ENCODE measurements around the gene SPNS3. TPM values are rescaled to one million over a fixed set of nuclear protein-coding genes. Genes with fewer than 3 reads are reported as not detected.

The SPNS3 gene
- total and polyA plus RNA-seq, 4 donors: 0.16 to 2.3 (median 0.24) TPM

DNA sequence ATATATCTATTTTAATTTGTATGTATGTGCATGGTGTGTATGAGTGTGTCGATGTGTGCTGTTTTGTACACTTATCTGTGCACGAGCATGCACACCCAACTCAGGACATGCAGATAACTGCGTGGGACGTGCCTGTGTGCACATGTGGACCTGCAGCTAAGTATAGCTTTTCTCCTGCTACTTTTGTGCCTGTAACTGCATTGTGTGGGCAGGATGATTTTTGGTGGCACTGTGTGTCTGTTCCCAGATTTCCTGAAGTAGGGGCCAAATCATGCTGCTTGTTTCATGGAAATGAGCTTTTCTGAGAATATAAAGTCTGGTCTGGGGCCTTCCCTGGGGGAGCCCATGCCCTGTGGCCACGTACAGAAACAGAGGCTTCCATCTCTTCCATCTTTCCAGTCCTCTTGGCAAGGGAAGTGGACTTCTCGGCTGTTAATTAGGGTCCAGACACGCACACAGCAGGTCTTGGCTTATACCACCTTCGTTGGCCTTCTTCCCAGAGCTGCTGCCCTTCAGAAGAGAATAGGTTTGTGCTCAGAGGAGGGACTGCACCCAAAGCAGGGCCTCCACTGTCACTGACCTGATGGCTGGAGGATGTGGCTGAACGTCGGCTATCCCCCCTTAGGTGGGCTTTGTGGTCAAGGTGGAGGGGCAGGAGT is 30.2 kb downstream of the SPNS3 start:
- Histone ChIP-seq H3K9me3 (ENCODE audit: control insufficient read depth in 4 of 4, low read length in 3 of 4) (peaks cover 0 to 2% (median under 1%) of the 10 kb centered on the region in 4 donors), H3K4me1 (ENCODE audit: control insufficient read depth in 4 of 4, insufficient read depth in 4 of 4, low read length in 3 of 4) (no peaks in the 10 kb centered on the region), H3K4me3 (ENCODE audit: low read depth in 1 of 3, low read length in 3 of 3) (no peak overlapping the region), H3K9ac (ENCODE audit: low read depth in 1 of 2, low read length in 2 of 2) (no peak overlapping the region), H3K27ac (ENCODE audit: low read depth in 1 of 2, low read length in 2 of 2) (no peak overlapping the region), H3K36me3 (ENCODE audit: control insufficient read depth in 4 of 4, insufficient read depth in 3 of 4, low read depth in 1 of 4, low read length in 3 of 4) (no peaks in the 10 kb centered on the region), H3K27me3 (ENCODE audit: control insufficient read depth in 4 of 4, insufficient read depth in 4 of 4, low read length in 3 of 4) (no peaks in the 10 kb centered on the region)
- TF ChIP-seq EGR1 (IDR thresholded peaks at IDR 0.05; ENCODE audit: low read depth in 2 of 2) (no peak), FOXA1 (IDR thresholded peaks at IDR 0.05) (no peak), NR2F2 (IDR thresholded peaks at IDR 0.05) (no peak), HNF4G (IDR thresholded peaks at IDR 0.05) (no peak), TAF1 (conservative IDR thresholded peaks at IDR 0.05) (no peak)
- TF ChIP-seq, protein P1, sequence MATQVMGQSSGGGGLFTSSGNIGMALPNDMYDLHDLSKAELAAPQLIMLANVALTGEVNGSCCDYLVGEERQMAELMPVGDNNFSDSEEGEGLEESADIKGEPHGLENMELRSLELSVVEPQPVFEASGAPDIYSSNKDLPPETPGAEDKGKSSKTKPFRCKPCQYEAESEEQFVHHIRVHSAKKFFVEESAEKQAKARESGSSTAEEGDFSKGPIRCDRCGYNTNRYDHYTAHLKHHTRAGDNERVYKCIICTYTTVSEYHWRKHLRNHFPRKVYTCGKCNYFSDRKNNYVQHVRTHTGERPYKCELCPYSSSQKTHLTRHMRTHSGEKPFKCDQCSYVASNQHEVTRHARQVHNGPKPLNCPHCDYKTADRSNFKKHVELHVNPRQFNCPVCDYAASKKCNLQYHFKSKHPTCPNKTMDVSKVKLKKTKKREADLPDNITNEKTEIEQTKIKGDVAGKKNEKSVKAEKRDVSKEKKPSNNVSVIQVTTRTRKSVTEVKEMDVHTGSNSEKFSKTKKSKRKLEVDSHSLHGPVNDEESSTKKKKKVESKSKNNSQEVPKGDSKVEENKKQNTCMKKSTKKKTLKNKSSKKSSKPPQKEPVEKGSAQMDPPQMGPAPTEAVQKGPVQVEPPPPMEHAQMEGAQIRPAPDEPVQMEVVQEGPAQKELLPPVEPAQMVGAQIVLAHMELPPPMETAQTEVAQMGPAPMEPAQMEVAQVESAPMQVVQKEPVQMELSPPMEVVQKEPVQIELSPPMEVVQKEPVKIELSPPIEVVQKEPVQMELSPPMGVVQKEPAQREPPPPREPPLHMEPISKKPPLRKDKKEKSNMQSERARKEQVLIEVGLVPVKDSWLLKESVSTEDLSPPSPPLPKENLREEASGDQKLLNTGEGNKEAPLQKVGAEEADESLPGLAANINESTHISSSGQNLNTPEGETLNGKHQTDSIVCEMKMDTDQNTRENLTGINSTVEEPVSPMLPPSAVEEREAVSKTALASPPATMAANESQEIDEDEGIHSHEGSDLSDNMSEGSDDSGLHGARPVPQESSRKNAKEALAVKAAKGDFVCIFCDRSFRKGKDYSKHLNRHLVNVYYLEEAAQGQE (IDR thresholded peaks at IDR 0.05): no peak
- TF ChIP-seq, protein P2, sequence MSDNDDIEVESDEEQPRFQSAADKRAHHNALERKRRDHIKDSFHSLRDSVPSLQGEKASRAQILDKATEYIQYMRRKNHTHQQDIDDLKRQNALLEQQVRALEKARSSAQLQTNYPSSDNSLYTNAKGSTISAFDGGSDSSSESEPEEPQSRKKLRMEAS (IDR thresholded peaks at IDR 0.05): no peak
- TF ChIP-seq, protein P3, sequence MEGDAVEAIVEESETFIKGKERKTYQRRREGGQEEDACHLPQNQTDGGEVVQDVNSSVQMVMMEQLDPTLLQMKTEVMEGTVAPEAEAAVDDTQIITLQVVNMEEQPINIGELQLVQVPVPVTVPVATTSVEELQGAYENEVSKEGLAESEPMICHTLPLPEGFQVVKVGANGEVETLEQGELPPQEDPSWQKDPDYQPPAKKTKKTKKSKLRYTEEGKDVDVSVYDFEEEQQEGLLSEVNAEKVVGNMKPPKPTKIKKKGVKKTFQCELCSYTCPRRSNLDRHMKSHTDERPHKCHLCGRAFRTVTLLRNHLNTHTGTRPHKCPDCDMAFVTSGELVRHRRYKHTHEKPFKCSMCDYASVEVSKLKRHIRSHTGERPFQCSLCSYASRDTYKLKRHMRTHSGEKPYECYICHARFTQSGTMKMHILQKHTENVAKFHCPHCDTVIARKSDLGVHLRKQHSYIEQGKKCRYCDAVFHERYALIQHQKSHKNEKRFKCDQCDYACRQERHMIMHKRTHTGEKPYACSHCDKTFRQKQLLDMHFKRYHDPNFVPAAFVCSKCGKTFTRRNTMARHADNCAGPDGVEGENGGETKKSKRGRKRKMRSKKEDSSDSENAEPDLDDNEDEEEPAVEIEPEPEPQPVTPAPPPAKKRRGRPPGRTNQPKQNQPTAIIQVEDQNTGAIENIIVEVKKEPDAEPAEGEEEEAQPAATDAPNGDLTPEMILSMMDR (IDR thresholded peaks at IDR 0.05; ENCODE audit: low read depth, low read length, missing input control): no peak
- 89% methylated on average over 10 of the region's 10 CpGs for WGBS
- no peak for DNase-seq (ENCODE audit: low spot score)

DNA sequence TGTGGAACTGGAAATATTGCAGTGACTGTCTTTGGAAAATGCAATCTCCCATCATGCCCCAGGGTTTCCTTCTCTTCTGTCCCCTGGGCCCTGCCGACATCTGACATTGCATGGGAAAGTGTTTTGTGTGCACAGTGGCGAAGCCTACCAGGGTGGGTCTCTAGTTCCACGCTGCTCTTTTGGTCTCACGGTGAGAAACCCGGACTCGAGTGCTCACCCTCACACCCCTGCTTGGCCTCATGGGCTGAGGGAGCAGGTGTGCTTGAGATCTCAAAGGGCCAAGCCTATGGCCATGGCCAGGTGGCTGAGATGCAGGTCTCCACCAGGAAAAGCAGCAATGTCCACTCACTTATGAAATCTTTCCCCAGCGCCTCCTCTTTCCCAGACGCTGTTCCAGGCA is 32.0 kb downstream of the SPNS3 start:
- TF ChIP-seq HNF4A (conservative IDR thresholded peaks at IDR 0.05): no peak
- TF ChIP-seq, protein P1 (IDR thresholded peaks at IDR 0.05): no peak
- TF ChIP-seq, protein P4, sequence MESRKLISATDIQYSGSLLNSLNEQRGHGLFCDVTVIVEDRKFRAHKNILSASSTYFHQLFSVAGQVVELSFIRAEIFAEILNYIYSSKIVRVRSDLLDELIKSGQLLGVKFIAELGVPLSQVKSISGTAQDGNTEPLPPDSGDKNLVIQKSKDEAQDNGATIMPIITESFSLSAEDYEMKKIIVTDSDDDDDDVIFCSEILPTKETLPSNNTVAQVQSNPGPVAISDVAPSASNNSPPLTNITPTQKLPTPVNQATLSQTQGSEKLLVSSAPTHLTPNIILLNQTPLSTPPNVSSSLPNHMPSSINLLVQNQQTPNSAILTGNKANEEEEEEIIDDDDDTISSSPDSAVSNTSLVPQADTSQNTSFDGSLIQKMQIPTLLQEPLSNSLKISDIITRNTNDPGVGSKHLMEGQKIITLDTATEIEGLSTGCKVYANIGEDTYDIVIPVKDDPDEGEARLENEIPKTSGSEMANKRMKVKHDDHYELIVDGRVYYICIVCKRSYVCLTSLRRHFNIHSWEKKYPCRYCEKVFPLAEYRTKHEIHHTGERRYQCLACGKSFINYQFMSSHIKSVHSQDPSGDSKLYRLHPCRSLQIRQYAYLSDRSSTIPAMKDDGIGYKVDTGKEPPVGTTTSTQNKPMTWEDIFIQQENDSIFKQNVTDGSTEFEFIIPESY (IDR thresholded peaks at IDR 0.05): no peak
- TF ChIP-seq, protein P5, sequence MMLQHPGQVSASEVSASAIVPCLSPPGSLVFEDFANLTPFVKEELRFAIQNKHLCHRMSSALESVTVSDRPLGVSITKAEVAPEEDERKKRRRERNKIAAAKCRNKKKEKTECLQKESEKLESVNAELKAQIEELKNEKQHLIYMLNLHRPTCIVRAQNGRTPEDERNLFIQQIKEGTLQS (IDR thresholded peaks at IDR 0.05): no peak
- TF ChIP-seq RAD21 (IDR thresholded peaks at IDR 0.05): no peak
- TF ChIP-seq, protein P2 (IDR thresholded peaks at IDR 0.05): no peak
- TF ChIP-seq, protein P3 (IDR thresholded peaks at IDR 0.05; ENCODE audit: low read depth, low read length, missing input control): no peak
- no peak for TF ChIP-seq HNF4G (IDR thresholded peaks at IDR 0.05)
- TF ChIP-seq FOXA2 (IDR thresholded peaks at IDR 0.05): no peak
- no peak for TF ChIP-seq JUND (IDR thresholded peaks at IDR 0.05)
- TF ChIP-seq FOXA1 (IDR thresholded peaks at IDR 0.05): no peak
- no peak for TF ChIP-seq NR2F2 (IDR thresholded peaks at IDR 0.05)
- TF ChIP-seq SP1 (IDR thresholded peaks at IDR 0.05): no peak
- Histone ChIP-seq H3K9ac (ENCODE audit: low read depth in 1 of 2, low read length in 2 of 2) (no peak overlapping the region), H3K4me3 (ENCODE audit: low read depth in 1 of 3, low read length in 3 of 3) (no peak overlapping the region), H3K9me3 (ENCODE audit: control insufficient read depth in 4 of 4, low read length in 3 of 4) (no peaks in the 10 kb centered on the region), H3K36me3 (ENCODE audit: control insufficient read depth in 4 of 4, insufficient read depth in 3 of 4, low read depth in 1 of 4, low read length in 3 of 4) (no peaks in the 10 kb centered on the region), H3K4me1 (ENCODE audit: control insufficient read depth in 4 of 4, insufficient read depth in 4 of 4, low read length in 3 of 4) (no peaks in the 10 kb centered on the region), H3K27me3 (ENCODE audit: control insufficient read depth in 4 of 4, insufficient read depth in 4 of 4, low read length in 3 of 4) (no peaks in the 10 kb centered on the region), H3K27ac (ENCODE audit: low read depth in 1 of 2, low read length in 2 of 2) (no peak overlapping the region)
- no peak for DNase-seq (ENCODE audit: low spot score)
- WGBS: 94% methylated on average over 8 of the region's 8 CpGs

All from liver (tissue), 9 donors.